Measurements from ENCODE around the gene RPS19.

- TF ChIP-seq EZH2 (IDR thresholded peaks at IDR 0.05; ENCODE audit: low read length, missing control alignments) (no peak), CTCF (conservative IDR thresholded peaks at IDR 0.05 in 1 of 2, IDR thresholded peaks at IDR 0.05 in 1 of 2; ENCODE audit: low read depth in 1 of 2, low read length in 2 of 2) (no peak)
Measured at GRCh38 chr19:41839211-41839610, 20.8 kb upstream of the RPS19 start.
